CD8-positive, alpha-beta memory T cell (primary cell): ENCODE measurements around the gene PIP5K1B. TPM values are rescaled to one million over a fixed set of nuclear protein-coding genes. Genes with fewer than 3 reads are reported as not detected.

Experiments
- CTCF ChIA-PET: fragments of 350-600 bp; sonication (Branson Sonifier 250); formaldehyde crosslinking; loops from one replicate; lab custom pipeline; 2021; ENCODE audit warnings: antibody characterized with exemption; lab: Charles Lee
- POLR2A ChIA-PET: fragments of 350-600 bp; sonication (Branson Sonifier 250); formaldehyde crosslinking; loops from one replicate; lab custom pipeline; 2021; ENCODE audit warnings: antibody characterized with exemption; lab: Charles Lee
- DNase-seq, 5 donors: peaks; one replicate each; pipeline versions ENCODE4 v3.0.0 to v3.0.0-alpha.2; 2020 to 2022; ENCODE audit warnings: mixed read lengths in 1 of 5
- H3K27ac ChIP-seq: one replicate; pipeline ENCODE4 v1.7.0; 2013; ENCODE audit warnings: low read depth, mild to moderate bottlenecking, low read length, moderate library complexity
- H3K27me3 ChIP-seq: 2 replicates; pipeline ENCODE4 v1.7.0; 2013; ENCODE audit warnings: low read length, mild to moderate bottlenecking; ENCODE audit not compliant: insufficient read depth, poor library complexity, severe bottlenecking
- H3K36me3 ChIP-seq: 2 replicates; pipeline ENCODE4 v1.7.0; 2013; ENCODE audit warnings: mild to moderate bottlenecking, low read length, moderate library complexity; ENCODE audit not compliant: insufficient read depth
- H3K4me1 ChIP-seq: 2 replicates; pipeline ENCODE4 v1.7.0; 2013; ENCODE audit warnings: mild to moderate bottlenecking, low read length, moderate library complexity; ENCODE audit not compliant: insufficient read depth
- H3K4me3 ChIP-seq: 2 replicates; pipeline ENCODE4 v1.7.0; 2013; ENCODE audit warnings: mild to moderate bottlenecking, low read length
- H3K9me3 ChIP-seq: 2 replicates; pipeline ENCODE4 v1.7.0; 2013; ENCODE audit warnings: mild to moderate bottlenecking, low read length
- H3K27ac Mint-ChIP-seq, 8 donors: one replicate each; pipeline ENCODE4 v1.8.0; 2020 to 2021; ENCODE audit warnings: mixed read lengths in 8 of 8, mild to moderate bottlenecking in 6 of 8, inconsistent platforms in 3 of 8, moderate library complexity in 3 of 8
- H3K27me3 Mint-ChIP-seq, 2 donors: one replicate each; pipeline ENCODE4 v1.8.0; 2020 to 2021; ENCODE audit warnings: mixed read lengths in 2 of 2, mild to moderate bottlenecking in 1 of 2, moderate library complexity in 1 of 2
- H3K36me3 Mint-ChIP-seq, 3 donors: one replicate each; pipeline ENCODE4 v1.8.0; 2020 to 2021; ENCODE audit warnings: mixed read lengths in 3 of 3, inconsistent platforms in 1 of 3, mild to moderate bottlenecking in 1 of 3
- H3K4me1 Mint-ChIP-seq, 3 donors: one replicate each; pipeline ENCODE4 v1.8.0; 2020 to 2021; ENCODE audit warnings: mixed read lengths in 3 of 3, inconsistent platforms in 1 of 3, mild to moderate bottlenecking in 1 of 3
- H3K4me3 Mint-ChIP-seq, 7 donors: one replicate each; pipeline ENCODE4 v1.8.0; 2020 to 2021; ENCODE audit warnings: mixed read lengths in 7 of 7, mild to moderate bottlenecking in 6 of 7, moderate library complexity in 4 of 7, inconsistent platforms in 2 of 7
- H3K9me3 Mint-ChIP-seq, 5 donors: one replicate each; pipeline ENCODE4 v1.8.0; 2020 to 2022; ENCODE audit warnings: mixed read lengths in 5 of 5, mild to moderate bottlenecking in 3 of 5, moderate library complexity in 2 of 5, inconsistent platforms in 1 of 5
- polyA plus RNA-seq: library from polyadenylated mRNA; unstranded; fragments of 300-500 nt; fragmentation: Illumina TruSeq; gene quantifications from one replicate; pipeline ENCODE4 v1.2.3, GENCODE V29; 2021
- total RNA-seq, 2 experiments: library from RNA; stranded (reverse); gene quantifications; one replicate each; pipeline ENCODE4 v1.2.3, GENCODE V29; 2021

Gene PIP5K1B
- total and polyA plus RNA-seq, 3 experiments from 2014 or later, result 3.1 TPM; not detected in 1

GRCh38 chr9:68844631-68845612, 139.9 kb downstream of the PIP5K1B start:
- H3K27ac ChIP-seq, result no peak overlapping the region
- no peaks in the 10 kb centered on the region for H3K9me3 Mint-ChIP-seq
- H3K4me3 Mint-ChIP-seq, result peak overlapping the region in 2 of 7 donors; percentile 15 to 16
- H3K4me1 ChIP-seq, result no peaks in the 10 kb centered on the region
- POLR2A ChIA-PET, result no interaction called here
- peaks cover 2 to 15% of the 10 kb centered on the region in 2 donors for H3K27me3 Mint-ChIP-seq
- no peak overlapping the region for H3K4me3 ChIP-seq
- no peaks in the 10 kb centered on the region for H3K27me3 ChIP-seq
- peaks cover 0 to 2% (median 0%) of the 10 kb centered on the region in 3 donors for H3K36me3 Mint-ChIP-seq
- no peaks in the 10 kb centered on the region for H3K9me3 ChIP-seq
- H3K36me3 ChIP-seq, result no peaks in the 10 kb centered on the region
- peaks cover 0 to 6% (median 2%) of the 10 kb centered on the region in 3 donors for H3K4me1 Mint-ChIP-seq
- CTCF ChIA-PET, result no interaction called here
- peak overlapping the region in 1 of 8 donors; percentile 63 for H3K27ac Mint-ChIP-seq
- peak in 1 of 5 donors; percentile 10 for DNase-seq

- Histone ChIP-seq H3K4me1 (no peaks in the 10 kb centered on the region), H3K9me3 (no peaks in the 10 kb centered on the region), H3K27ac (no peak overlapping the region), H3K36me3 (no peaks in the 10 kb centered on the region), H3K27me3 (no peaks in the 10 kb centered on the region), H3K4me3 (no peak overlapping the region)
- H3K4me3 Mint-ChIP-seq, result no peak overlapping the region
- ChIA-PET CTCF (no interaction called here), POLR2A (no interaction called here)
- peaks cover 2 to 7% of the 10 kb centered on the region in 2 donors for H3K27me3 Mint-ChIP-seq
- DNase-seq, result no peak
- no peaks in the 10 kb centered on the region for H3K9me3 Mint-ChIP-seq
- no peak overlapping the region for H3K27ac Mint-ChIP-seq
- H3K4me1 Mint-ChIP-seq, result peaks cover 0 to 6% (median 2%) of the 10 kb centered on the region in 3 donors
- peaks cover 0 to 2% (median 0%) of the 10 kb centered on the region in 3 donors for H3K36me3 Mint-ChIP-seq
Measured at GRCh38 chr9:68847765-68848164, 142.7 kb downstream of the PIP5K1B start.

- H3K4me3 Mint-ChIP-seq, result no peak overlapping the region
- no peak overlapping the region for H3K27ac Mint-ChIP-seq
- peaks cover 0 to 2% (median 0%) of the 10 kb centered on the region in 3 donors for H3K36me3 Mint-ChIP-seq
- no peaks in the 10 kb centered on the region for H3K4me1 Mint-ChIP-seq
- ChIA-PET POLR2A (no interaction called here), CTCF (no interaction called here)
- DNase-seq, result no peak
- no peak overlapping the region for H3K27ac ChIP-seq
- no peaks in the 10 kb centered on the region for H3K36me3 ChIP-seq
- H3K27me3 Mint-ChIP-seq, result peaks cover 4 to 10% of the 10 kb centered on the region in 2 donors
- H3K4me1 ChIP-seq, result no peaks in the 10 kb centered on the region
- H3K27me3 ChIP-seq, result no peaks in the 10 kb centered on the region
- H3K9me3 ChIP-seq, result no peaks in the 10 kb centered on the region
- H3K9me3 Mint-ChIP-seq, result no peaks in the 10 kb centered on the region
- H3K4me3 ChIP-seq, result no peak overlapping the region
Measured at GRCh38 chr9:68851657-68852056, 146.6 kb downstream of the PIP5K1B start.

- H3K27me3 Mint-ChIP-seq, result peaks cover 4 to 13% of the 10 kb centered on the region in 2 donors
- Histone ChIP-seq H3K4me3 (no peak overlapping the region), H3K27ac (no peak overlapping the region), H3K4me1 (no peaks in the 10 kb centered on the region), H3K9me3 (no peaks in the 10 kb centered on the region), H3K36me3 (no peaks in the 10 kb centered on the region), H3K27me3 (no peaks in the 10 kb centered on the region)
- ChIA-PET POLR2A (no interaction called here), CTCF (no interaction called here)
- H3K36me3 Mint-ChIP-seq, result no peaks in the 10 kb centered on the region
- H3K27ac Mint-ChIP-seq, result no peak overlapping the region
- H3K4me3 Mint-ChIP-seq, result no peak overlapping the region
- no peak for DNase-seq
- no peaks in the 10 kb centered on the region for H3K4me1 Mint-ChIP-seq
- no peaks in the 10 kb centered on the region for H3K9me3 Mint-ChIP-seq
Measured at GRCh38 chr9:68852941-68853340, 147.9 kb downstream of the PIP5K1B start.

- no peaks in the 10 kb centered on the region for H3K36me3 ChIP-seq
- CTCF ChIA-PET, result no interaction called here
Measured at GRCh38 chr9:68859347-68859746, 154.3 kb downstream of the PIP5K1B start.

GRCh38 chr9:68860419-68860818, 155.4 kb downstream of the PIP5K1B start:
- Mint-ChIP-seq H3K27ac (no peak overlapping the region), H3K4me1 (no peaks in the 10 kb centered on the region), H3K27me3 (peaks cover 2 to 25% of the 10 kb centered on the region in 2 donors), H3K36me3 (no peaks in the 10 kb centered on the region), H3K4me3 (no peak overlapping the region), H3K9me3 (no peaks in the 10 kb centered on the region)
- Histone ChIP-seq H3K36me3 (no peaks in the 10 kb centered on the region), H3K27ac (no peak overlapping the region), H3K27me3 (no peaks in the 10 kb centered on the region), H3K4me3 (no peak overlapping the region), H3K9me3 (no peaks in the 10 kb centered on the region), H3K4me1 (no peaks in the 10 kb centered on the region)
- DNase-seq, result no peak
- CTCF ChIA-PET, result no interaction called here
- POLR2A ChIA-PET, result no interaction called here

More at GRCh38 chr9:68859347-68859746, 154.3 kb downstream of the PIP5K1B start:
- Mint-ChIP-seq H3K36me3 (no peaks in the 10 kb centered on the region), H3K4me1 (no peaks in the 10 kb centered on the region), H3K27me3 (peaks cover 4 to 25% of the 10 kb centered on the region in 2 donors), H3K27ac (no peak overlapping the region), H3K9me3 (no peaks in the 10 kb centered on the region), H3K4me3 (no peak overlapping the region)
- Histone ChIP-seq H3K4me1 (no peaks in the 10 kb centered on the region), H3K27me3 (no peaks in the 10 kb centered on the region), H3K9me3 (no peaks in the 10 kb centered on the region), H3K4me3 (no peak overlapping the region), H3K27ac (no peak overlapping the region)
- no peak for DNase-seq
- POLR2A ChIA-PET, result no interaction called here

- Mint-ChIP-seq H3K36me3 (no peaks in the 10 kb centered on the region), H3K27ac (no peak overlapping the region), H3K4me3 (no peak overlapping the region), H3K27me3 (peaks cover 3 to 21% of the 10 kb centered on the region in 2 donors), H3K9me3 (no peaks in the 10 kb centered on the region), H3K4me1 (no peaks in the 10 kb centered on the region)
- H3K9me3 ChIP-seq, result no peaks in the 10 kb centered on the region
- POLR2A ChIA-PET, result no interaction called here
- no peak overlapping the region for H3K27ac ChIP-seq
- H3K36me3 ChIP-seq, result no peaks in the 10 kb centered on the region
- no peak overlapping the region for H3K4me3 ChIP-seq
- no peaks in the 10 kb centered on the region for H3K27me3 ChIP-seq
- DNase-seq, result no peak
- CTCF ChIA-PET, result no interaction called here
- H3K4me1 ChIP-seq, result no peaks in the 10 kb centered on the region
Measured at GRCh38 chr9:68861436-68861835, 156.4 kb downstream of the PIP5K1B start.

- ChIA-PET CTCF (no interaction called here), POLR2A (no interaction called here)
- Mint-ChIP-seq H3K27ac (no peak overlapping the region), H3K4me3 (no peak overlapping the region), H3K9me3 (no peaks in the 10 kb centered on the region), H3K27me3 (peaks cover 2% of the 10 kb centered on the region in 2 donors), H3K36me3 (no peaks in the 10 kb centered on the region), H3K4me1 (no peaks in the 10 kb centered on the region)
- no peak for DNase-seq
- Histone ChIP-seq H3K9me3 (no peaks in the 10 kb centered on the region), H3K27me3 (no peaks in the 10 kb centered on the region), H3K4me3 (no peak overlapping the region), H3K36me3 (no peaks in the 10 kb centered on the region), H3K4me1 (no peaks in the 10 kb centered on the region), H3K27ac (no peak overlapping the region)
Measured at GRCh38 chr9:68867066-68867465, 162.0 kb downstream of the PIP5K1B start.
